Body of pancreas (tissue), 4 donors: ENCODE data around the gene CXCR6.

Experiments used
- CTCF ChIP-seq, 7 experiments: fragments of 450-650 bp in 4 of 7; fragments of 200-600 bp in 3 of 7; sonication (generic) in 3 of 7; IDR thresholded peaks; one replicate each; pipeline ENCODE4 v1.5.1; 2016 to 2019; ENCODE audit warnings: antibody characterized with exemption in 7 of 7
- POLR2A ChIP-seq, 3 donors: fragments of 450-650 bp; IDR thresholded peaks; one replicate each; pipeline ENCODE4 v1.6.1; 2016; ENCODE audit warnings: antibody characterized with exemption in 3 of 3, mild to moderate bottlenecking in 2 of 3

- TF ChIP-seq CTCF (IDR thresholded peaks at IDR 0.05), result no peak
- no peak for TF ChIP-seq POLR2A (IDR thresholded peaks at IDR 0.05)
These were observed 15.4 kb upstream of the CXCR6 start for GRCh38 chr3:45927881-45928280.
